ENCODE data around the gene DCLRE1C.
"Not testable (repeated sequence)": the region's sequence is repeated elsewhere in the genome, so short reads cannot be mapped to it uniquely, and the experiment has no call there.

Gene DCLRE1C

GRCh38 chr10:14884082-14884481 lies 69.8 kb downstream of the DCLRE1C start:
- no peak for DNase-seq (ENCODE audit: low read depth in 2 of 2)

- no peak for DNase-seq (ENCODE audit: low read depth in 2 of 2)
Measured at GRCh38 chr10:14880229-14880628, 73.7 kb downstream of the DCLRE1C start.

- no peak for DNase-seq (ENCODE audit: low read depth in 2 of 2)
Measured at GRCh38 chr10:14879928-14880193, 74.0 kb downstream of the DCLRE1C start.

- DNase-seq (ENCODE audit: low read depth in 2 of 2) = peak; percentile 3 to 6
Measured at GRCh38 chr10:14879124-14879927, 74.6 kb downstream of the DCLRE1C start.

- peak; percentile 81 to 84 for DNase-seq (ENCODE audit: low read depth in 2 of 2)
Measured at GRCh38 chr10:14878266-14879123, 75.4 kb downstream of the DCLRE1C start, which contains the start of gene SUV39H2. Gene SUV39H2 (plus strand): TSS chr10:14878866. CDS start chr10:14878889, 23 bp downstream.

GRCh38 chr10:14876764-14877163 lies 77.1 kb downstream of the DCLRE1C start:
- no peak for DNase-seq (ENCODE audit: low read depth in 2 of 2)

- no peak for DNase-seq (ENCODE audit: low read depth in 2 of 2)
Measured at GRCh38 chr10:14875941-14876340, 78.0 kb downstream of the DCLRE1C start.

GRCh38 chr10:14873090-14873760 lies 80.7 kb downstream of the DCLRE1C start:
- no peak for DNase-seq (ENCODE audit: low read depth in 2 of 2)

- not testable (repeated sequence) for DNase-seq (ENCODE audit: low read depth in 2 of 2)
Measured at GRCh38 chr10:14864871-14865270, 89.0 kb downstream of the DCLRE1C start.

GRCh38 chr10:14864466-14864865 lies 89.4 kb downstream of the DCLRE1C start:
- not testable (repeated sequence) for DNase-seq (ENCODE audit: low read depth in 2 of 2)

GRCh38 chr10:14860791-14861190 lies 93.1 kb downstream of the DCLRE1C start:
- DNase-seq (ENCODE audit: low read depth in 2 of 2) = no peak

- no peak for DNase-seq (ENCODE audit: low read depth in 2 of 2)
Measured at GRCh38 chr10:14859775-14860174, 94.1 kb downstream of the DCLRE1C start.

- no peak for DNase-seq (ENCODE audit: low read depth in 2 of 2)
Measured at GRCh38 chr10:14859043-14859442, 94.9 kb downstream of the DCLRE1C start.

- DNase-seq (ENCODE audit: low read depth in 2 of 2) = no peak
Measured at GRCh38 chr10:14858338-14858960, 95.4 kb downstream of the DCLRE1C start.

- DNase-seq (ENCODE audit: low read depth in 2 of 2) = no peak
Measured at GRCh38 chr10:14855453-14855852, 98.4 kb downstream of the DCLRE1C start.

- no peak for DNase-seq (ENCODE audit: low read depth in 2 of 2)
Measured at GRCh38 chr10:14852236-14852635, 101.7 kb downstream of the DCLRE1C start.
